ENCODE data around the gene PLA2G3. TPM values are rescaled to one million over a fixed set of nuclear protein-coding genes. Genes with fewer than 3 reads are reported as not detected.

PLA2G3 gene
- polyA plus RNA-seq, 2 of the 4 experiments (the other 2 are of a cell fraction), result not detected

DNA sequence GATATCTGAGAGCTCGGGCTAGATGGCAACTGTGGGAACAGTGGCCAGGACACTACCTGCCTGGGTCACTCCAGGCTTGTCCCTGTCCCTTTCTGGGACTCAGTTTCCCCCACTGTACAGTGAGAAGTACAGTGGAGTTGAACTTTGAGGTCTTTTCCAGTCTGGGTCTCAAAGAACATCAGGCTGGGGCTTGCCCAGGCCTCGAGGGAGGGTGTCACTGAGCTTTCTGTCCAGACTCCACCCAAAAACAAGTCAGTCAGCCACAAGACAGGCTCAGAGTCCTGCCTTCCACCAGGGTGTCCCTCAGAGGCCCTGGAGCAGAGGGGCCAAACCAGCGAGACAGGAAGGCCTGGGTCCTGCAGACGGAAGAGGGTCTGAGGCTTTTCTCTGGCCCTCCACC is 2.0 kb upstream of the PLA2G3 start:
- WGBS (ENCODE audit: missing lambda C conversion rate), result 23% methylated on average over 3 of the region's 4 CpGs
- H3K4me3 ChIP-seq, result no peak overlapping the region
- no peak overlapping the region for H3K4me2 ChIP-seq
- no peaks in the 10 kb centered on the region for H3K9me3 ChIP-seq
- no peak for FAIRE-seq
- POLR2A ChIA-PET, result no interaction called here
- ATAC-seq, result no peak
- no peaks in the 10 kb centered on the region for H3K4me1 ChIP-seq
- CTCF ChIA-PET, result interaction anchor here (0.9 to 2.9 kb wide), 3 partner anchors 34 to 87 kb away, joined by 3 to 12 read pairs (median 3); partner anchors contain the start of gene SELENOM
- TF ChIP-seq MAFK (IDR thresholded peaks at IDR 0.05; ENCODE audit: partially characterized antibody) (no peak), EP300 (IDR thresholded peaks at IDR 0.05) (no peak), USF2 (IDR thresholded peaks at IDR 0.05) (no peak), RFX5 (IDR thresholded peaks at IDR 0.05) (no peak)
- TF ChIP-seq, protein P1, sequence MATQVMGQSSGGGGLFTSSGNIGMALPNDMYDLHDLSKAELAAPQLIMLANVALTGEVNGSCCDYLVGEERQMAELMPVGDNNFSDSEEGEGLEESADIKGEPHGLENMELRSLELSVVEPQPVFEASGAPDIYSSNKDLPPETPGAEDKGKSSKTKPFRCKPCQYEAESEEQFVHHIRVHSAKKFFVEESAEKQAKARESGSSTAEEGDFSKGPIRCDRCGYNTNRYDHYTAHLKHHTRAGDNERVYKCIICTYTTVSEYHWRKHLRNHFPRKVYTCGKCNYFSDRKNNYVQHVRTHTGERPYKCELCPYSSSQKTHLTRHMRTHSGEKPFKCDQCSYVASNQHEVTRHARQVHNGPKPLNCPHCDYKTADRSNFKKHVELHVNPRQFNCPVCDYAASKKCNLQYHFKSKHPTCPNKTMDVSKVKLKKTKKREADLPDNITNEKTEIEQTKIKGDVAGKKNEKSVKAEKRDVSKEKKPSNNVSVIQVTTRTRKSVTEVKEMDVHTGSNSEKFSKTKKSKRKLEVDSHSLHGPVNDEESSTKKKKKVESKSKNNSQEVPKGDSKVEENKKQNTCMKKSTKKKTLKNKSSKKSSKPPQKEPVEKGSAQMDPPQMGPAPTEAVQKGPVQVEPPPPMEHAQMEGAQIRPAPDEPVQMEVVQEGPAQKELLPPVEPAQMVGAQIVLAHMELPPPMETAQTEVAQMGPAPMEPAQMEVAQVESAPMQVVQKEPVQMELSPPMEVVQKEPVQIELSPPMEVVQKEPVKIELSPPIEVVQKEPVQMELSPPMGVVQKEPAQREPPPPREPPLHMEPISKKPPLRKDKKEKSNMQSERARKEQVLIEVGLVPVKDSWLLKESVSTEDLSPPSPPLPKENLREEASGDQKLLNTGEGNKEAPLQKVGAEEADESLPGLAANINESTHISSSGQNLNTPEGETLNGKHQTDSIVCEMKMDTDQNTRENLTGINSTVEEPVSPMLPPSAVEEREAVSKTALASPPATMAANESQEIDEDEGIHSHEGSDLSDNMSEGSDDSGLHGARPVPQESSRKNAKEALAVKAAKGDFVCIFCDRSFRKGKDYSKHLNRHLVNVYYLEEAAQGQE (IDR thresholded peaks at IDR 0.05), result no peak
- no peak for DNase-seq (ENCODE audit: low read depth in 1 of 2, low spot score in 1 of 2)
- no peak overlapping the region for H3K27ac ChIP-seq

DNA sequence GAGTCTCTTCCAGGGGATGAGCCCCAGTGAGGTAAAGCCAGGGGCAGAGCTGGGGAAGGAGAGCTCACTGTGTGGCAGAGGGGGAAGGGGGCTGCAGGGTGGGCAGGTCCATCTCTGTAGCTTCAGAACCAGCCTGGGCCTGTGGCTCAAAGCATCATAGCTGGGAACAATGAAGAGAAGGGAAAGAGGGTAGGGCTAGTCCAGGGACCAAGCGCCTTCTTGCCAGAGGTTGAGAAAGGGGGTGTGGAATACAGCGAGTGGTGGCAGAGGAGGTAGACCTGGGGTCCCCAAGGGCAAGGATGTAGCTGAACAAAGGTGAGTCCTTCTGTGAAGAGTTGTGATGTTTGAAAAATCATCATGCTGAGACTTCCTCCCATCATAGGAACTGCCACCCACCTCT is 1.2 kb upstream of the PLA2G3 start:
- DNase-seq (ENCODE audit: low read depth in 1 of 2, low spot score in 1 of 2), result no peak
- TF ChIP-seq HEYL (CRISPR knock-in tag; IDR thresholded peaks at IDR 0.05), result no peak
- no peak for TF ChIP-seq JUN (IDR thresholded peaks at IDR 0.05)
- TF ChIP-seq HOXB13 (CRISPR knock-in tag; IDR thresholded peaks at IDR 0.05; ENCODE audit: low read depth), result no peak
- TF ChIP-seq KDM5A (IDR thresholded peaks at IDR 0.05), result no peak
- TF ChIP-seq MAZ (IDR thresholded peaks at IDR 0.05; ENCODE audit: borderline replicate concordance, low read depth, low read length), result no peak
- TF ChIP-seq NR3C1 (IDR thresholded peaks at IDR 0.05), result no peak
- TF ChIP-seq MYC (IDR thresholded peaks at IDR 0.05; ENCODE audit: borderline replicate concordance, low read length), result no peak
- TF ChIP-seq GATA3 (IDR thresholded peaks at IDR 0.05; ENCODE audit: borderline replicate concordance), result no peak
- TF ChIP-seq CBX8 (IDR thresholded peaks at IDR 0.05), result no peak
- no peak for TF ChIP-seq RCOR1 (IDR thresholded peaks at IDR 0.05; ENCODE audit: low read depth, low read length)
- TF ChIP-seq NFE2L2 (conservative IDR thresholded peaks at IDR 0.05; ENCODE audit: low read length), result no peak
- no peak for TF ChIP-seq BCL3 (IDR thresholded peaks at IDR 0.05)
- no peak for TF ChIP-seq RAD21 (conservative IDR thresholded peaks at IDR 0.05 in 1 of 2, IDR thresholded peaks at IDR 0.05 in 1 of 2)
- TF ChIP-seq, protein P2, sequence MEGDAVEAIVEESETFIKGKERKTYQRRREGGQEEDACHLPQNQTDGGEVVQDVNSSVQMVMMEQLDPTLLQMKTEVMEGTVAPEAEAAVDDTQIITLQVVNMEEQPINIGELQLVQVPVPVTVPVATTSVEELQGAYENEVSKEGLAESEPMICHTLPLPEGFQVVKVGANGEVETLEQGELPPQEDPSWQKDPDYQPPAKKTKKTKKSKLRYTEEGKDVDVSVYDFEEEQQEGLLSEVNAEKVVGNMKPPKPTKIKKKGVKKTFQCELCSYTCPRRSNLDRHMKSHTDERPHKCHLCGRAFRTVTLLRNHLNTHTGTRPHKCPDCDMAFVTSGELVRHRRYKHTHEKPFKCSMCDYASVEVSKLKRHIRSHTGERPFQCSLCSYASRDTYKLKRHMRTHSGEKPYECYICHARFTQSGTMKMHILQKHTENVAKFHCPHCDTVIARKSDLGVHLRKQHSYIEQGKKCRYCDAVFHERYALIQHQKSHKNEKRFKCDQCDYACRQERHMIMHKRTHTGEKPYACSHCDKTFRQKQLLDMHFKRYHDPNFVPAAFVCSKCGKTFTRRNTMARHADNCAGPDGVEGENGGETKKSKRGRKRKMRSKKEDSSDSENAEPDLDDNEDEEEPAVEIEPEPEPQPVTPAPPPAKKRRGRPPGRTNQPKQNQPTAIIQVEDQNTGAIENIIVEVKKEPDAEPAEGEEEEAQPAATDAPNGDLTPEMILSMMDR (IDR thresholded peaks at IDR 0.05), result no peak
- TF ChIP-seq, protein P3, sequence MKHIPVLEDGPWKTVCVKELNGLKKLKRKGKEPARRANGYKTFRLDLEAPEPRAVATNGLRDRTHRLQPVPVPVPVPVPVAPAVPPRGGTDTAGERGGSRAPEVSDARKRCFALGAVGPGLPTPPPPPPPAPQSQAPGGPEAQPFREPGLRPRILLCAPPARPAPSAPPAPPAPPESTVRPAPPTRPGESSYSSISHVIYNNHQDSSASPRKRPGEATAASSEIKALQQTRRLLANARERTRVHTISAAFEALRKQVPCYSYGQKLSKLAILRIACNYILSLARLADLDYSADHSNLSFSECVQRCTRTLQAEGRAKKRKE (CRISPR knock-in tag; IDR thresholded peaks at IDR 0.05; ENCODE audit: low read depth), result no peak
- TF ChIP-seq SMC3 (IDR thresholded peaks at IDR 0.05), result no peak
- FAIRE-seq, result no peak

More for the DNA sequence above, 1.2 kb upstream of the PLA2G3 start:
- no peaks in the 10 kb centered on the region for H3K4me1 ChIP-seq
- H3K4me3 ChIP-seq, result no peak overlapping the region
- no peak overlapping the region for H3K27ac ChIP-seq
- ChIA-PET POLR2A (no interaction called here), CTCF (interaction anchor here (0.9 to 2.9 kb wide), 4 partner anchors 9 to 59 kb away, joined by 3 to 12 read pairs (median 3); partner anchors contain the start of gene SELENOM)
- H3K9me3 ChIP-seq, result no peaks in the 10 kb centered on the region
- WGBS (ENCODE audit: missing lambda C conversion rate), result 43% methylated on average over 2 of the region's 2 CpGs
- no peak overlapping the region for H3K4me2 ChIP-seq
- no peak for ATAC-seq

Data from A549 (cell line).